ENCODE measurements around the gene RNU2-1.
"Not testable (repeated sequence)": the region's sequence is repeated elsewhere in the genome, so short reads cannot be mapped to it uniquely, and the experiment has no call there.

Gene RNU2-1

GRCh38 chr17:43233877-43234276 is at the start of gene RNU2-1:
Gene RNU2-1, minus strand, starts transcription at chr17:43233977.
- not testable (repeated sequence) for DNase-seq

- not testable (repeated sequence) for DNase-seq
These were observed 39.1 kb upstream of the RNU2-1 start for GRCh38 chr17:43272914-43273313.

GRCh38 chr17:43272483-43272882 is 38.7 kb upstream of the RNU2-1 start:
- DNase-seq = not testable (repeated sequence)

GRCh38 chr17:43270552-43271504 is 37.1 kb upstream of the RNU2-1 start:
- DNase-seq = not testable (repeated sequence)

- not testable (repeated sequence) for DNase-seq
These were observed 12.7 kb upstream of the RNU2-1 start for GRCh38 chr17:43246456-43246855.

GRCh38 chr17:43240596-43241352 is 7.0 kb upstream of the RNU2-1 start:
- not testable (repeated sequence) for DNase-seq

- not testable (repeated sequence) for DNase-seq
These were observed 5.8 kb upstream of the RNU2-1 start for GRCh38 chr17:43239597-43239996.

- not testable (repeated sequence) for DNase-seq
These were observed 514 bp downstream of the RNU2-1 start for GRCh38 chr17:43233263-43233662.

- peak; percentile 13 for DNase-seq
These were observed 1.6 kb downstream of the RNU2-1 start for GRCh38 chr17:43232021-43232699.

- DNase-seq = not testable (repeated sequence)
These were observed 2.4 kb downstream of the RNU2-1 start for GRCh38 chr17:43231205-43232020.

- DNase-seq = not testable (repeated sequence)
These were observed 5.6 kb downstream of the RNU2-1 start, which contains the start of gene CCDC200 for GRCh38 chr17:43228020-43228782. Gene CCDC200, minus strand, starts transcription at chr17:43228623. Its CDS starts 69 bp downstream, at chr17:43228554.

- DNase-seq = no peak
These were observed 7.4 kb downstream of the RNU2-1 start for GRCh38 chr17:43226393-43226792.

- no peak for DNase-seq
These were observed 9.6 kb downstream of the RNU2-1 start for GRCh38 chr17:43224146-43224705.

GRCh38 chr17:43220511-43221125 is 13.2 kb downstream of the RNU2-1 start:
- DNase-seq = no peak

- DNase-seq = no peak
These were observed 13.9 kb downstream of the RNU2-1 start for GRCh38 chr17:43219746-43220380.

- no peak for DNase-seq
These were observed 14.8 kb downstream of the RNU2-1 start for GRCh38 chr17:43219001-43219400.

- no peak for DNase-seq
These were observed 16.1 kb downstream of the RNU2-1 start for GRCh38 chr17:43217614-43218087.

- DNase-seq = no peak
These were observed 16.8 kb downstream of the RNU2-1 start for GRCh38 chr17:43216762-43217613.

GRCh38 chr17:43216369-43216761 is 17.4 kb downstream of the RNU2-1 start:
- DNase-seq = no peak

Measured in activated CD4-positive, alpha-beta T cell treated with anti-CD3 and anti-CD28 coated beads, Interleukin-2, amount 50 U/mL, for 1 hour (primary cell).